K562 (cell line): Measurements from ENCODE around the gene LENG9. TPM values are rescaled to one million over a fixed set of nuclear protein-coding genes. Genes with fewer than 3 reads are reported as not detected.

Experiments
- CREM ChIP-seq: IDR thresholded peaks from 2 replicates; pipeline ENCODE4 v1.6.1; 2014; ENCODE audit warnings: antibody characterized with exemption, low read depth
- GATA2 ChIP-seq: sonication (generic); formaldehyde crosslinking; IDR thresholded peaks from 2 replicates; pipeline ENCODE4 v1.4.0; 2020; ENCODE audit warnings: mild to moderate bottlenecking, missing genetic modification reagents
- HSF4 ChIP-seq: fragments of 250-450 bp; sonication (Bioruptor Pico); IDR thresholded peaks from 2 replicates; pipeline ENCODE4 v2.1.2; 2022; ENCODE audit warnings: mild to moderate bottlenecking, moderate library complexity, borderline replicate concordance
- PTBP1 ChIP-seq: fragments of 200-400 bp; formaldehyde crosslinking; IDR thresholded peaks from 2 replicates; pipeline ENCODE4 v1.6.1; 2017; ENCODE audit warnings: low read depth, low read length
- TCF3 ChIP-seq: sonication (generic); formaldehyde crosslinking; IDR thresholded peaks from 2 replicates; pipeline ENCODE4 v1.4.0; 2020; ENCODE audit warnings: mild to moderate bottlenecking, missing genetic modification reagents
- polyA plus RNA-seq, 8 experiments: library from polyadenylated mRNA; depleted of rRNA in 4 of 8; stranded (reverse) in 5 of 8; unstranded in 3 of 8; fragments of >200 nt; fragmentation: Nextera tagmentation in 2 of 8; fragmentation: Illumina TruSeq in 1 of 8; extraction: Ambion mirVana in 2 of 8; extraction: Trizol in 1 of 8; gene quantifications; 2 replicates each; pipeline versions ENCODE4 v1.2.1 to v1.2.3, GENCODE V29; 2011 to 2014; ENCODE audit warnings: inconsistent platforms in 1 of 8, missing spikeins in 1 of 8
- total RNA-seq, 7 experiments: library from RNA; depleted of rRNA in 6 of 7; stranded (reverse); fragments of >200 nt in 6 of 7; fragmentation: Illumina TruSeq in 2 of 7; extraction: Trizol in 2 of 7; gene quantifications; 2 replicates each; pipeline versions ENCODE4 v1.2.1 to v1.2.3, GENCODE V29; 2011 to 2021; ENCODE audit warnings: low replicate concordance in 1 of 7
- TF ChIP-seq, protein P1 (sequence below), 2 experiments: IDR thresholded peaks in 1 of 2; conservative IDR thresholded peaks in 1 of 2; 2 replicates each; pipeline ENCODE4 v1.6.1; 2016; ENCODE audit warnings: low read depth in 2 of 2, mild to moderate bottlenecking in 1 of 2, missing compliant biosample characterization in 1 of 2, missing genetic modification characterization in 1 of 2, moderate library complexity in 1 of 2
- TF ChIP-seq, protein P2 (sequence below): fragments of 450-650 bp; formaldehyde crosslinking; conservative IDR thresholded peaks from 2 replicates; pipeline ENCODE4 v1.4.0; 2022; ENCODE audit warnings: mild to moderate bottlenecking, missing genetic modification characterization
- TF ChIP-seq, protein P3 (sequence below): sonication (generic); formaldehyde crosslinking; IDR thresholded peaks from 2 replicates; pipeline ENCODE4 v1.4.0; 2020; ENCODE audit warnings: mild to moderate bottlenecking, missing genetic modification reagents
- TF ChIP-seq, protein P4 (sequence below), 2 experiments: fragments of 450-650 bp; conservative IDR thresholded peaks; 2 replicates each; pipeline ENCODE4 v1.6.1; 2017; ENCODE audit warnings: mild to moderate bottlenecking in 2 of 2, moderate library complexity in 2 of 2

The LENG9 gene
- total and polyA plus RNA-seq, 9 of the 15 experiments (the other 6 are each of a cell fraction or from before 2014, with no cell fraction given), result 0.06 to 0.64 (median 0.33) TPM; not detected in 1

DNA sequence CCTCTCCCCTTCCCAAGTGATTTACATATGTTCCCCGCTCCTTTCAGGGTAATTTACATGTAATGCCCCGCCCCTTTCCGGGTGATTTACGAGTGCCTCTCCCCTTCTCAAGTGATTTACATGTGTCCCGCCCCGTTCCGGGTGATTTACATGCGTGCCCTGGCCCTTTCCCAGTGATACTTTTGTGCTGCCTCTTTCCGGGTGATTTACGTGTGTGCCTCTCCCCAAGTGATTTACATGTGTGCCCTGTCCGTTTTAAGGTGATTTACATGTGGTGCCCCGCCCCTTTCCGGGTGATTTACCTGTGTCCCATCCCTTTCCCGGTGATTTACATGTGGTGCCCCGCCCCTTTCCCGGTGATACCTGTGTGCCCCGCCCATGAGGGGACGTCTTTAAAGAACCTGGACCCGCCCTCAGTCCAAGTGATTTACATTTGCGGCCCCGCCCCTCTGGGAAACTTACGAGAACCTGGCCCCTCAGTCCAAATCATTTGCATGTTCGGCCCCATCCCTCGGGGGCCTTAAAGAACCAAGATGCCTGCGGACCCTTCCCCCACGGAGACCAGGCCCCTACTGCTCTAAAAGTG, 559 bp upstream of the LENG9 start (continued):
- TF ChIP-seq CREM, result no peak
- TF ChIP-seq, protein P1, sequence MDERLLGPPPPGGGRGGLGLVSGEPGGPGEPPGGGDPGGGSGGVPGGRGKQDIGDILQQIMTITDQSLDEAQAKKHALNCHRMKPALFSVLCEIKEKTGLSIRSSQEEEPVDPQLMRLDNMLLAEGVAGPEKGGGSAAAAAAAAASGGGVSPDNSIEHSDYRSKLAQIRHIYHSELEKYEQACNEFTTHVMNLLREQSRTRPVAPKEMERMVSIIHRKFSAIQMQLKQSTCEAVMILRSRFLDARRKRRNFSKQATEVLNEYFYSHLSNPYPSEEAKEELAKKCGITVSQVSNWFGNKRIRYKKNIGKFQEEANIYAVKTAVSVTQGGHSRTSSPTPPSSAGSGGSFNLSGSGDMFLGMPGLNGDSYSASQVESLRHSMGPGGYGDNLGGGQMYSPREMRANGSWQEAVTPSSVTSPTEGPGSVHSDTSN (CRISPR knock-in tag; IDR thresholded peaks at IDR 0.05; ENCODE audit: low read depth), result peak; percentile 64
- TF ChIP-seq, protein P1 (tag; conservative IDR thresholded peaks at IDR 0.05; ENCODE audit: low read depth), result peak; percentile 99
- TF ChIP-seq, protein P2, sequence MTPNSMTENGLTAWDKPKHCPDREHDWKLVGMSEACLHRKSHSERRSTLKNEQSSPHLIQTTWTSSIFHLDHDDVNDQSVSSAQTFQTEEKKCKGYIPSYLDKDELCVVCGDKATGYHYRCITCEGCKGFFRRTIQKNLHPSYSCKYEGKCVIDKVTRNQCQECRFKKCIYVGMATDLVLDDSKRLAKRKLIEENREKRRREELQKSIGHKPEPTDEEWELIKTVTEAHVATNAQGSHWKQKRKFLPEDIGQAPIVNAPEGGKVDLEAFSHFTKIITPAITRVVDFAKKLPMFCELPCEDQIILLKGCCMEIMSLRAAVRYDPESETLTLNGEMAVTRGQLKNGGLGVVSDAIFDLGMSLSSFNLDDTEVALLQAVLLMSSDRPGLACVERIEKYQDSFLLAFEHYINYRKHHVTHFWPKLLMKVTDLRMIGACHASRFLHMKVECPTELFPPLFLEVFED (CRISPR knock-in tag), result peak; percentile 58; the same call in 1 of the 2 replicates
- TF ChIP-seq HSF4 (CRISPR knock-in tag), result no peak
- no peak for TF ChIP-seq GATA2 (CRISPR knock-in tag)
- TF ChIP-seq, protein P3, sequence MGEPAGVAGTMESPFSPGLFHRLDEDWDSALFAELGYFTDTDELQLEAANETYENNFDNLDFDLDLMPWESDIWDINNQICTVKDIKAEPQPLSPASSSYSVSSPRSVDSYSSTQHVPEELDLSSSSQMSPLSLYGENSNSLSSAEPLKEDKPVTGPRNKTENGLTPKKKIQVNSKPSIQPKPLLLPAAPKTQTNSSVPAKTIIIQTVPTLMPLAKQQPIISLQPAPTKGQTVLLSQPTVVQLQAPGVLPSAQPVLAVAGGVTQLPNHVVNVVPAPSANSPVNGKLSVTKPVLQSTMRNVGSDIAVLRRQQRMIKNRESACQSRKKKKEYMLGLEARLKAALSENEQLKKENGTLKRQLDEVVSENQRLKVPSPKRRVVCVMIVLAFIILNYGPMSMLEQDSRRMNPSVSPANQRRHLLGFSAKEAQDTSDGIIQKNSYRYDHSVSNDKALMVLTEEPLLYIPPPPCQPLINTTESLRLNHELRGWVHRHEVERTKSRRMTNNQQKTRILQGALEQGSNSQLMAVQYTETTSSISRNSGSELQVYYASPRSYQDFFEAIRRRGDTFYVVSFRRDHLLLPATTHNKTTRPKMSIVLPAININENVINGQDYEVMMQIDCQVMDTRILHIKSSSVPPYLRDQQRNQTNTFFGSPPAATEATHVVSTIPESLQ, result 0 out of 2 replicates have a peak, but pooled peaks have one; percentile 7
- 0 out of 2 replicates have a peak, but pooled peaks have one; percentile 20 for TF ChIP-seq PTBP1
- TF ChIP-seq, protein P4, sequence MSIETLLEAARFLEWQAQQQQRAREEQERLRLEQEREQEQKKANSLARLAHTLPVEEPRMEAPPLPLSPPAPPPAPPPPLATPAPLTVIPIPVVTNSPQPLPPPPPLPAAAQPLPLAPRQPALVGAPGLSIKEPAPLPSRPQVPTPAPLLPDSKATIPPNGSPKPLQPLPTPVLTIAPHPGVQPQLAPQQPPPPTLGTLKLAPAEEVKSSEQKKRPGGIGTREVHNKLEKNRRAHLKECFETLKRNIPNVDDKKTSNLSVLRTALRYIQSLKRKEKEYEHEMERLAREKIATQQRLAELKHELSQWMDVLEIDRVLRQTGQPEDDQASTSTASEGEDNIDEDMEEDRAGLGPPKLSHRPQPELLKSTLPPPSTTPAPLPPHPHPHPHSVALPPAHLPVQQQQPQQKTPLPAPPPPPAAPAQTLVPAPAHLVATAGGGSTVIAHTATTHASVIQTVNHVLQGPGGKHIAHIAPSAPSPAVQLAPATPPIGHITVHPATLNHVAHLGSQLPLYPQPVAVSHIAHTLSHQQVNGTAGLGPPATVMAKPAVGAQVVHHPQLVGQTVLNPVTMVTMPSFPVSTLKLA (conservative IDR thresholded peaks at IDR 0.05), result peak in 1 of 2 experiments; percentile 37; a peak in 2 of 4 replicates
- no peak for TF ChIP-seq TCF3 (CRISPR knock-in tag)
